Measurements from ENCODE around the gene DIP2B. TPM values are rescaled to one million over a fixed set of nuclear protein-coding genes. Genes with fewer than 3 reads are reported as not detected.
A peak's percentile ranks its signal among the peaks of the same experiment; 100 is the strongest.

DIP2B gene
- total RNA-seq, 2 experiments from 2014 or later = 23.3 to 23.7 TPM

DNA sequence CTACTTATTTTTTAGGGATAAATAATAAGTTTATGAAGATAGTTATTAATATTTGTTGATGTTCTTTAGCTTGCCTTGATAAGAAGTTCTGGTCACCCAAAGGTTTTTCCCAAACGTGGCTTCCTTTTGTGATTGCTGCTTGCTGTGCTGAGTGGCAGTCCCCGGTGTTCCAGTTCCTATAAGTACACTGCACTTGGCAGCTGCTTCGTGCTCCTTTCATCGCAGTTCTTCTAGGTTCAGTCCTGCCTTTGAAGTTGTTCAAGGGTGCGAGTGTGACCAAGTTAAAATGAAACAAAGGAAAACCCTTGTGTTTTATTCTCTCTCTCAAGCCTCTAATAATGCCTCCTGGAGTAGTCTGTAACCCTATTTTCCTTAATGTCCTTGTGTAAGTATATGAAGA is 130.6 kb downstream of the DIP2B start:
- H3K4me3 Mint-ChIP-seq = no peak overlapping the region
- no peaks in the 10 kb centered on the region for H3K27me3 Mint-ChIP-seq
- no peaks in the 10 kb centered on the region for H3K9me3 Mint-ChIP-seq
- no peak for DNase-seq
- intact Hi-C loops (cut with micrococcal nuclease) = loop anchor here (5.0 kb wide), 1 partner anchor 38 kb away; no protein-coding TSS in a partner anchor
- H3K4me1 Mint-ChIP-seq (ENCODE audit: low read depth) = peaks cover 36% of the 10 kb centered on the region
- H3K36me3 Mint-ChIP-seq = peaks cover 5% of the 10 kb centered on the region
- POLR2A ChIA-PET = no interaction called here
- H3K27ac Mint-ChIP-seq = no peak overlapping the region
- CTCF ChIA-PET = interaction anchor here (3.6 kb wide), 1 partner anchor 130 kb away, joined by 32 read pairs; the partner anchor contains the start of gene DIP2B

- Mint-ChIP-seq H3K27me3 (no peaks in the 10 kb centered on the region), H3K4me1 (ENCODE audit: low read depth) (peaks cover 40% of the 10 kb centered on the region), H3K36me3 (peaks cover 5% of the 10 kb centered on the region), H3K4me3 (no peak overlapping the region), H3K27ac (no peak overlapping the region), H3K9me3 (no peaks in the 10 kb centered on the region)
- ChIA-PET POLR2A (no interaction called here), CTCF (interaction anchor here (3.6 kb wide), 1 partner anchor 131 kb away, joined by 32 read pairs; the partner anchor contains the start of gene DIP2B)
- intact Hi-C loops (cut with micrococcal nuclease) = loop anchor here (5.0 kb wide), 1 partner anchor 39 kb away; no protein-coding TSS in a partner anchor
- DNase-seq = no peak
Observed at GRCh38 chr12:50635857-50636256, 131.1 kb downstream of the DIP2B start.

- Mint-ChIP-seq H3K9me3 (no peaks in the 10 kb centered on the region), H3K27ac (no peak overlapping the region), H3K4me1 (ENCODE audit: low read depth) (peaks cover 41% of the 10 kb centered on the region), H3K36me3 (peaks cover 6% of the 10 kb centered on the region), H3K27me3 (no peaks in the 10 kb centered on the region), H3K4me3 (no peak overlapping the region)
- ChIA-PET POLR2A (no interaction called here), CTCF (interaction anchor here (0.7 to 3.6 kb wide), 2 partner anchors 10 to 131 kb away, joined by 3 to 32 read pairs; partner anchors contain the start of gene DIP2B)
- intact Hi-C loops (cut with micrococcal nuclease) = loop anchor here (5.0 kb wide), 1 partner anchor 39 kb away; no protein-coding TSS in a partner anchor
- DNase-seq = no peak
Observed at GRCh38 chr12:50636505-50636904, 131.7 kb downstream of the DIP2B start.

DNA sequence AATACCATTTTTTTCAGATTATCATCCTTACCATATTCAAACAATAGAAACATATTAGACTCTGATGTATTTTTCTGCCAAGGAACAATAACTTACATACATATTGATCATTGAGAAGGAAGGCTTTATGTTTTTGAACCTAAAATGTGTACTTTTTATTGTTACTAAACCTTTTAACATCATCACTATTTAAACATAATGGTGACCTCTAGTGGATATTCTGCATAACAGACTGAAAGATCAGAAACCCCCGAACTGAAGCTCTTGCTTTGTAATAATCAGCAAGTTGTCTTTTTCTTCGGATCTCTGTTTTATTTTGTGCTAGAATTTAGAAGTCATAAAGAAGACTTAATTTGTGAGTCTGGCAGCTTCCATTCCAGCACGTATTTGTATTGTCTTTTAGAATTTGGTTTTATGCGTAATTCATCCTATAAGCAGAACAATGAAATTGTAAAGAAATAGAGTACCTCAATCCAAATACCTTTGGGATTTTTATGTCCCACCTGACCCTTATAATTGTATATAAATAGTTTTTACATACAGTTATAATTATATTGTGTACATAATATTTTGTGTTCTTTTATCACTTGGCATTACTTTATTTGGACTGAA is 133.2 kb downstream of the DIP2B start:
- peak overlapping the region; percentile 71 for H3K27ac Mint-ChIP-seq
- intact Hi-C loops (cut with micrococcal nuclease) = loop anchor here (1.0 to 5.0 kb wide), 2 partner anchors 41 to 134 kb away; partner anchors contain the start of gene DIP2B
- H3K9me3 Mint-ChIP-seq = no peaks in the 10 kb centered on the region
- ChIA-PET CTCF (interaction anchor here (0.6 to 8.9 kb wide), 25 partner anchors 9 to 265 kb away, joined by 3 to 147 read pairs (median 5); partner anchors contain the start of gene DIP2B), POLR2A (interaction anchor here (0.6 to 1.0 kb wide), 2 partner anchors 18 to 133 kb away, joined by 3 to 5 read pairs; partner anchors contain the start of gene DIP2B)
- H3K36me3 Mint-ChIP-seq = peaks cover 12% of the 10 kb centered on the region
- DNase-seq = no peak
- peaks cover 41% of the 10 kb centered on the region for H3K4me1 Mint-ChIP-seq (ENCODE audit: low read depth)
- H3K4me3 Mint-ChIP-seq = no peak overlapping the region
- no peaks in the 10 kb centered on the region for H3K27me3 Mint-ChIP-seq

GRCh38 chr12:50638482-50638880 is 133.7 kb downstream of the DIP2B start:
- H3K36me3 Mint-ChIP-seq = peaks cover 10% of the 10 kb centered on the region
- H3K27me3 Mint-ChIP-seq = no peaks in the 10 kb centered on the region
- H3K27ac Mint-ChIP-seq = no peak overlapping the region
- ChIA-PET POLR2A (interaction anchor here (0.6 to 1.0 kb wide), 2 partner anchors 18 to 134 kb away, joined by 3 to 5 read pairs; partner anchors contain the start of gene DIP2B), CTCF (interaction anchor here (0.6 to 8.9 kb wide), 26 partner anchors 10 to 592 kb away, joined by 3 to 147 read pairs (median 5); partner anchors contain the start of gene DIP2B)
- peaks cover 40% of the 10 kb centered on the region for H3K4me1 Mint-ChIP-seq (ENCODE audit: low read depth)
- no peaks in the 10 kb centered on the region for H3K9me3 Mint-ChIP-seq
- intact Hi-C loops (cut with micrococcal nuclease) = loop anchor here (1.0 to 5.0 kb wide), 2 partner anchors 41 to 134 kb away; partner anchors contain the start of gene DIP2B
- DNase-seq = no peak
- no peak overlapping the region for H3K4me3 Mint-ChIP-seq

GRCh38 chr12:50639721-50640120 is 134.9 kb downstream of the DIP2B start:
- peaks cover 10% of the 10 kb centered on the region for H3K36me3 Mint-ChIP-seq
- no peak for DNase-seq
- H3K27ac Mint-ChIP-seq = no peak overlapping the region
- H3K4me3 Mint-ChIP-seq = no peak overlapping the region
- intact Hi-C loops (cut with micrococcal nuclease) = loop anchor here (5.0 kb wide), 1 partner anchor 42 kb away; no protein-coding TSS in a partner anchor
- POLR2A ChIA-PET = interaction anchor here (0.6 kb wide), 2 partner anchors 94 to 1070 kb away, joined by 4 read pairs; no protein-coding TSS in a partner anchor
- CTCF ChIA-PET = interaction anchor here (0.7 to 8.9 kb wide), 2 partner anchors 18 to 133 kb away, joined by 4 to 147 read pairs; partner anchors contain the start of gene DIP2B
- H3K27me3 Mint-ChIP-seq = no peaks in the 10 kb centered on the region
- H3K4me1 Mint-ChIP-seq (ENCODE audit: low read depth) = peaks cover 34% of the 10 kb centered on the region
- H3K9me3 Mint-ChIP-seq = no peaks in the 10 kb centered on the region

- CTCF ChIA-PET = interaction anchor here (8.9 kb wide), 1 partner anchor 134 kb away, joined by 147 read pairs; the partner anchor contains the start of gene DIP2B
- H3K4me1 Mint-ChIP-seq (ENCODE audit: low read depth) = peaks cover 29% of the 10 kb centered on the region
- DNase-seq = no peak
- H3K36me3 Mint-ChIP-seq = peaks cover 10% of the 10 kb centered on the region
- no peak overlapping the region for H3K27ac Mint-ChIP-seq
- intact Hi-C loops (cut with micrococcal nuclease) = no loop called here
- H3K9me3 Mint-ChIP-seq = no peaks in the 10 kb centered on the region
- no peak overlapping the region for H3K4me3 Mint-ChIP-seq
- POLR2A ChIA-PET = no interaction called here
- no peaks in the 10 kb centered on the region for H3K27me3 Mint-ChIP-seq
Observed at GRCh38 chr12:50640321-50640939, 135.6 kb downstream of the DIP2B start.

DNA sequence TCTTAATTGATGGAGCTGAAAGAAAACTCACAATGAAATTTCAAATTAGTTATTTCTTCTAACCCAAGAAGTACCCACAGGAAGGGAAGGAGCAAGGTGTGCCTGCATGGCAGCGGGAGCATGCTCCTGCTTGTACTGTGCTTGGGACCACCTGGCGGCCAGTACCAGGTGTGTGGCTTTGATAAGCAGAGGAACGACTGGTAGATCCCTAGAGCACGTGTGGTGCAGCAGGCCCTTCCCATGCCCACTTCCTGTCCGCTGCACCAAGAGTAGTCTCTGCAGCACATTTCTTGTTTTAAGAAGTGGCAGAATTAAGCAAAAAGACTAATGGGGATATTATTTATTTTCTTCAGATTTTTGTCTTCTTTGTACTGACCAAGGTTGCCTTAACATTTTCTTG is 136.8 kb downstream of the DIP2B start:
- CTCF ChIA-PET = interaction anchor here (8.9 kb wide), 1 partner anchor 135 kb away, joined by 147 read pairs; the partner anchor contains the start of gene DIP2B
- intact Hi-C loops (cut with micrococcal nuclease) = no loop called here
- H3K36me3 Mint-ChIP-seq = peaks cover 10% of the 10 kb centered on the region

GRCh38 chr12:50642035-50642451 is 137.3 kb downstream of the DIP2B start:
- POLR2A ChIA-PET = no interaction called here
- no peak overlapping the region for H3K27ac Mint-ChIP-seq
- CTCF ChIA-PET = interaction anchor here (8.9 kb wide), 1 partner anchor 136 kb away, joined by 147 read pairs; the partner anchor contains the start of gene DIP2B
- no peaks in the 10 kb centered on the region for H3K9me3 Mint-ChIP-seq
- DNase-seq = no peak
- intact Hi-C loops (cut with micrococcal nuclease) = no loop called here
- peaks cover 10% of the 10 kb centered on the region for H3K36me3 Mint-ChIP-seq
- no peaks in the 10 kb centered on the region for H3K27me3 Mint-ChIP-seq
- no peak overlapping the region for H3K4me3 Mint-ChIP-seq
- peaks cover 21% of the 10 kb centered on the region for H3K4me1 Mint-ChIP-seq (ENCODE audit: low read depth)

More for the DNA sequence above, 136.8 kb downstream of the DIP2B start:
- DNase-seq = no peak
- POLR2A ChIA-PET = no interaction called here
- H3K9me3 Mint-ChIP-seq = no peaks in the 10 kb centered on the region
- no peak overlapping the region for H3K27ac Mint-ChIP-seq
- peaks cover 25% of the 10 kb centered on the region for H3K4me1 Mint-ChIP-seq (ENCODE audit: low read depth)
- no peak overlapping the region for H3K4me3 Mint-ChIP-seq
- H3K27me3 Mint-ChIP-seq = no peaks in the 10 kb centered on the region

DNA sequence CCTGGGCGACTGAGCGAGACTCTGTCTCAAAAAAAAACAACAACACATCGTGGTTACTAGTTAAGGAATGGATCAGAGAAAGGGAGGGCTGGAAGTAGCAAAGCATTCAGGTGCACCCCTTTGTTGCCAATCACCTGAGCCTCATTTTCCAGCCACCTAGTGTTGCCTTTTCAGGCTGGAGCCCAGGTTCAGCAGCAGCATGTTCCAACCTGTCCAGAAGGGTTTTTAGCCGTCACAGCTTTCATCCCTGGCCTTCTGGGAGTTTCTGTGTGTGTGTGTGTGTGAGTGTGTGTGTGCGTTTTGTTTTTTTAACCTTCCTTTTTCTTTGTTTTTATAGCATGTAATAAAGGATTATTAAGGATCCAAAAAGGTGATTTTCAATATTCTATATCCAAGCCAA is 138.0 kb downstream of the DIP2B start:
- POLR2A ChIA-PET = interaction anchor here (0.6 kb wide), 1 partner anchor 407 kb away, joined by 6 read pairs; no protein-coding TSS in a partner anchor

DNA sequence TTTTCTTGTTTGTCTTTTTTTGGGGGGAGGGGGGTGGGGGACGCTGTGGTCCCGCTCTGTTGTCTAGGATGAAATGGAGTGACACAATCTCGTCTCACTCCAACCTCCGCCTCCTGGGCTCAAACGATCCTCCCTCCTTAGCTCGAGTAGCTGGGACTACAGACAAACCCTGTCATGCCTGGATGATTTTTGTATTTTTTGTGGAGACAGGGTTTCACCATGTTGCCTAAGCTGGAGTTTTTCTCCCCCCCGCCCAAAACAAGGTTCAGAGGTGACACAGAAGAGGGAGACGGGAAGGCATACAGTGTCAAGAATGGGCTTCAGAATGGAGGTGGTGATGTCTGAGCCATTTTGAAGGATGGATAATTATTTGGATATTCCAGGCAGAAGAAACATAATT is 142.2 kb downstream of the DIP2B start:
- POLR2A ChIA-PET = no interaction called here
- Mint-ChIP-seq H3K27ac (no peak overlapping the region), H3K9me3 (no peaks in the 10 kb centered on the region), H3K27me3 (no peaks in the 10 kb centered on the region), H3K4me3 (no peak overlapping the region), H3K36me3 (peaks cover 2% of the 10 kb centered on the region), H3K4me1 (ENCODE audit: low read depth) (no peaks in the 10 kb centered on the region)
- intact Hi-C loops (cut with micrococcal nuclease) = no loop called here
- CTCF ChIA-PET = interaction anchor here (1.1 kb wide), 1 partner anchor 143 kb away, joined by 4 read pairs; no protein-coding TSS in a partner anchor
- DNase-seq = no peak

More for the DNA sequence above, 138.0 kb downstream of the DIP2B start:
- H3K4me1 Mint-ChIP-seq (ENCODE audit: low read depth) = peaks cover 14% of the 10 kb centered on the region
- DNase-seq = no peak
- CTCF ChIA-PET = interaction anchor here (0.7 to 8.9 kb wide), 2 partner anchors 136 to 203 kb away, joined by 3 to 147 read pairs; partner anchors contain the start of gene DIP2B
- intact Hi-C loops (cut with micrococcal nuclease) = no loop called here
- no peak overlapping the region for H3K4me3 Mint-ChIP-seq
- no peaks in the 10 kb centered on the region for H3K27me3 Mint-ChIP-seq
- peaks cover 10% of the 10 kb centered on the region for H3K36me3 Mint-ChIP-seq
- H3K9me3 Mint-ChIP-seq = no peaks in the 10 kb centered on the region
- no peak overlapping the region for H3K27ac Mint-ChIP-seq

Measured in activated CD4-positive, alpha-beta memory T cell treated with anti-CD3 and anti-CD28 coated beads for 36 hours (primary cell).